CD4-positive, alpha-beta T cell treated with Interleukin-17A for 1 hour (primary cell): ENCODE data around the gene DNAJC3.
"Not testable (repeated sequence)": the region's sequence is repeated elsewhere in the genome, so short reads cannot be mapped to it uniquely, and the experiment has no call there.

Source experiments
- DNase-seq: peaks from one replicate; pipeline ENCODE4 v3.0.0-alpha.2; 2020

DNAJC3 gene

GRCh38 chr13:95676105-95676761 is 706 bp upstream of the DNAJC3 start:
- DNase-seq, result peak; percentile 39

GRCh38 chr13:95677564-95678266 is 776 bp downstream of the DNAJC3 start:
- peak; percentile 20 for DNase-seq

GRCh38 chr13:95678967-95679366 is 2.0 kb downstream of the DNAJC3 start:
- DNase-seq, result peak; percentile 7

GRCh38 chr13:95679722-95680121 is 2.8 kb downstream of the DNAJC3 start:
- DNase-seq, result no peak

GRCh38 chr13:95684418-95684817 is 7.5 kb downstream of the DNAJC3 start:
- DNase-seq, result no peak

- not testable (repeated sequence) for DNase-seq
Observed at GRCh38 chr13:95684960-95685359, 8.0 kb downstream of the DNAJC3 start.

- DNase-seq, result no peak
Observed at GRCh38 chr13:95689582-95689926, 12.6 kb downstream of the DNAJC3 start.

- not testable (repeated sequence) for DNase-seq
Observed at GRCh38 chr13:95690986-95691385, 14.0 kb downstream of the DNAJC3 start.

- no peak for DNase-seq
Observed at GRCh38 chr13:95697052-95697680, 20.2 kb downstream of the DNAJC3 start.

GRCh38 chr13:95698047-95698749 is 21.3 kb downstream of the DNAJC3 start:
- DNase-seq, result no peak

- DNase-seq, result no peak
Observed at GRCh38 chr13:95703576-95703975, 26.6 kb downstream of the DNAJC3 start.

GRCh38 chr13:95704510-95704909 is 27.6 kb downstream of the DNAJC3 start:
- DNase-seq, result no peak

- DNase-seq, result no peak
Observed at GRCh38 chr13:95706356-95706755, 29.4 kb downstream of the DNAJC3 start.

- DNase-seq, result peak; percentile 8
Observed at GRCh38 chr13:95707035-95707434, 30.1 kb downstream of the DNAJC3 start.

- DNase-seq, result no peak
Observed at GRCh38 chr13:95707442-95708390, 30.8 kb downstream of the DNAJC3 start.

- DNase-seq, result no peak
Observed at GRCh38 chr13:95708391-95708774, 31.4 kb downstream of the DNAJC3 start.

GRCh38 chr13:95708811-95709500 is 32.0 kb downstream of the DNAJC3 start:
- DNase-seq, result no peak

- no peak for DNase-seq
Observed at GRCh38 chr13:95710313-95710712, 33.4 kb downstream of the DNAJC3 start.

- not testable (repeated sequence) for DNase-seq
Observed at GRCh38 chr13:95712846-95713245, 35.9 kb downstream of the DNAJC3 start.

- DNase-seq, result no peak
Observed at GRCh38 chr13:95713651-95714050, 36.7 kb downstream of the DNAJC3 start.

GRCh38 chr13:95714142-95714832 is 37.3 kb downstream of the DNAJC3 start:
- no peak for DNase-seq
